Measurements from ENCODE around the gene CPAMD8.
"Not testable (repeated sequence)": the region's sequence is repeated elsewhere in the genome, so short reads cannot be mapped to it uniquely, and the experiment has no call there.

The CPAMD8 gene

GRCh38 chr19:17041976-17042375 is 15.4 kb upstream of the CPAMD8 start:
- no peak for DNase-seq (ENCODE audit: low read depth)

GRCh38 chr19:17037966-17038500 is 11.4 kb upstream of the CPAMD8 start:
- DNase-seq (ENCODE audit: low read depth): no peak

DNA sequence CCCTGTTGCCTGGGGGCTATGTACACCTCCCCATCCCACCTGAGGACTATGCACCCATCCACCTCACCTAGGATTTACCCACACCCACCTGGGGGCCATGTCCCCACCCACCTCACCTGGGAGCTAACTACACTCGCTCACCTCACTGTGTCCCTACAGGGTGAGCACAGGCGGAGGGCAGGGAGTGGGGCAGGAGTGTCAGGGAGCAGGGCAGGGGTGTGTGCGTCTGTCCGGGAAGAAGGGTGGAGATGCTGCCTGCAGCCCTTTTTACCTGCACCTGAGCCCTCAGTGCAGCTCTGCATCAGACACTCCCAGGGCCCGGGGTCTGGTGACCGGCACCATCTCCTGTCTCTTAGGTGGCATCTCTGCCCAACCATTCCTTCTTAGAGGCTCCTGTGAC is 10.6 kb upstream of the CPAMD8 start:
- no peak for DNase-seq (ENCODE audit: low read depth)

DNA sequence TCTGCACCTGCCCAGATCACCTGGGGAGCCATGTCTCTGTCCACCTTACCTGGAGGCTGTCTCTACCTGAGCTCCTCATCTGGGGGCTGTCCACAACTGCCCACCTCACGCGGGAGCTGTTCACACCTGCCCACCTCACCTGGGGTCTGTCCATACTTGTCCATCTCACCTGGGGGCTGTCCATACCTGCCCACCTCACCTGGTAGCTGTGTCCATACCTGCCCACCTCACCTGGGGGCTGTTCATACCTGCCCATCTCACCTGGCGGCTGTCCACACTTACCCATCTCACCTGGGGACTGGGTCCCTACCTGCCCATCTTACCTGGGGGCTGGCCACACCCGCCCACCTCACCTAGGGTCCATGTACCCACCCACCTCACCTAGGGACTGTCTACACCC is 10.0 kb upstream of the CPAMD8 start:
- DNase-seq (ENCODE audit: low read depth): no peak

DNA sequence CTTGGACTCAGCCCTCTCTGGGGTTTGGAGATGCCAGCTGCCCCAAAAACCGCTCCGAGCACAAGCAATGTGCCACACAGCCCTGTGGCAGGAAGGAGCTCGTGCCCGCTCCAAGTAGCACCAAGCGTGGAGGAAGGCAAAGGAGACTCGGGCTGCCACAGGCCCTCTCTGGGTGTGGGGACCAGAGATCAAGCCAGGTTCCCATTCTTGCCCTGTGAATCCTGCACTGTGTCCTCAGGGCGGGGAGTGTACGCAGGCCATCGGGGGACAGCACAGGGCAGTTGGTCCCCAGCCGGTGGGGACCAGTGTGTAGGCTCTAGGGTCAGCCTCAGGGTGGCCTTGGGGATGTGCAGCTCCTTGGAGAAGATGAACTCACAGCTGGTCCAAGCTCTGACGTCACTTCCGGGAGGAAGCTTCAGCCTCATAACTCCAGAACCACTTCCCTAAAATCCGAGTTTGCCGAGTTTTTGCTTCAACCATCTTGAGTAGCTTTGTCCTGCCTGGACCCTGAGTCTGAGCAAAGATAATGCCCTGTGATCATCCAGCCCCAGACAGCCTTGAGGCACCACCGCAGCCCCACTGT is 9.3 kb upstream of the CPAMD8 start:
- DNase-seq (ENCODE audit: low read depth): no peak

DNA sequence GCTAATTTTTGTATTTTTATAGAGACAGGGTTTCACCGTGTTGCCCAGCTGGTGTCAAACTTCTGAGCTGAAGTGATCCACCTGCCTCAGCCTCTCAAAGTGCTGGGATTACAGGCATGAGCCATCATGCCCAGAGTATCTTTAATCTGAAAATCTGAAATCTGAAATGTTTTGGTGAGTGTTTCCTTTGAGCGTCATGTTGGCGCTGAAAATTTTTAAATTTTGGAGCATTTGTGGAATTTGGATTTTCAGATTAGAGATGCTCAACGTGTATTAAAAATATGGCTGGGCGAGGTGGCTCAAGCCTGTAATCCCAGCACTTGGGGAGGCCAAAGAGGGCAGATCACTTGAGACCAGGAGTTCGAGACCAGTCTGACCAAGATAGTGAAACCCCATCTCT is 5.1 kb upstream of the CPAMD8 start:
- DNase-seq (ENCODE audit: low read depth): no peak

GRCh38 chr19:17027535-17027975 is 945 bp upstream of the CPAMD8 start:
- no peak for DNase-seq (ENCODE audit: low read depth)

- DNase-seq (ENCODE audit: low read depth): no peak
These were observed 485 bp downstream of the CPAMD8 start for GRCh38 chr19:17025991-17026658.

DNA sequence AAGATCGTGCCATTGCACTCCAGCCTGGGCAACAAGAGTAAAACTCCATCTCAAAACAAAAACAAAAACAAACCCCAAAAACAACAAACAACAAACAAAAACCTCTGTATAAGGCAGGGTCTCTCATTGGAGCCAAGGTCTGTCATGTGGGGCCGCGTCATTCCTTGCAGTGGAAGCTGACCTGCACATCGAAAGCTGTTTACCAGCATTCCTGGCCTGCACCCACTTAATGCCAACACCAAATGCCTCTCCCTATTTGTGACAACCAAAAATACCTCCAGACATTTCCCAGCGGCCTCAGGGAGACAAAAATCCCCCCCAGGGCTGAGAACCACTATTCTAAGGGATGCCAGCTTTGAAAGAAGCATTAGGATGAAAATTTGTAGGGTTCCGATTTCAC is 1.2 kb downstream of the CPAMD8 start:
- no peak for DNase-seq (ENCODE audit: low read depth)

DNA sequence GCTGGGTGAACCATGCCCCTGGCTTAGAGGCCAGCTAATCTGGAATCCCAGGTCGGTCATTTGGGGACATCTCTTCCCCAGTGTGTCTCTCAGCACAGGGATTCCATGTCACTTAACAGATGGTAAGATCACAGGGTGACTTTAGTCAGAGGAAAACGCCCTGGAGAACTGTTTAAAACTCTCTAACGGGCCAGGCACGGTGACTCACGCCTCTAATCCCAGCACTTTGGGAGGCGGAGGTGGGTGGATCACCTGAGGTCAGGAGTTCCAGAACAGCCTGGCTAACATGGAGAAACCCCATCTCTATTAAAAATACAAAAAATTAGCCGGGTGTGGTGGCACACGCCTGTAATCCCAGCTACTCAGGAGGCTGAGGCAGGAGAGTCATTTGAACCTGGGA is 1.7 kb downstream of the CPAMD8 start:
- DNase-seq (ENCODE audit: low read depth): not testable (repeated sequence)

DNA sequence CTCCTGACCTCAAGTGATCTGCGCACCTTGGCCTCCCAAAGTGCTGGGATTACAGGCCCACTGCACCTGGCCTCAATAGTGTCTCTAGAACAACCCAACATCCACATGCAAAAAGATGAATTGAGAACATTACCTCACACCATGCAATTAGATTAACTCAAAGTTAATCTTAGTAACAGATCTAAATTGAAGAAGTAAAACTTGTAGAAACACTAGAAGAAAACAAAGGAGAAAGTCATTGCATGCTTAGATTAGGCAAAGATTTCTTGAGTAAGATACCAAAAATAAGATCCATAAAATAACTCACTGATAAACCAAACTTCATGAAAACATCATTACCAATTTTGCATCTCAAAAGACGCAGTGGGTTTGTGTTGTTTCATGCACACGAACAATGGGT is 2.8 kb downstream of the CPAMD8 start:
- DNase-seq (ENCODE audit: low read depth): no peak

DNA sequence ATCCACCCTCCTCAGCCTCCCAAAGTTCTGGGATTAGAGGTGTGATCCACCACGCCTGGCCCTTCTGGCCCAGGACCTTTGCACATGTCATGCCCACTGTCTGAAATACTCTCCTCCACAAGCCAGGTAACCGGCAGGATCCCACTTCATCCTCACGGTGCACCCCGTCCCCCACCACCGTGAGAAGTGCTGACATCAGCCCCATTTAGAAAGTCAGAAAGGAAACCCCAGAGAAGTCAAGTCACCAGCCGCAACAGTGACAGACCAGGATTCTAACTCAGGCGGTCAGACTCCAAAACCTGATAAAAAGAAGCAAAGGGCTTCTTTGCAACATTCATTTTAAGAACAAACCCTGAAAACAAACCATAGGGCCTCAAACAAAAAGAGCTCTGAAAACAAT is 3.9 kb downstream of the CPAMD8 start:
- DNase-seq (ENCODE audit: low read depth): no peak

- DNase-seq (ENCODE audit: low read depth): no peak
These were observed 4.6 kb downstream of the CPAMD8 start for GRCh38 chr19:17021793-17022590.

DNA sequence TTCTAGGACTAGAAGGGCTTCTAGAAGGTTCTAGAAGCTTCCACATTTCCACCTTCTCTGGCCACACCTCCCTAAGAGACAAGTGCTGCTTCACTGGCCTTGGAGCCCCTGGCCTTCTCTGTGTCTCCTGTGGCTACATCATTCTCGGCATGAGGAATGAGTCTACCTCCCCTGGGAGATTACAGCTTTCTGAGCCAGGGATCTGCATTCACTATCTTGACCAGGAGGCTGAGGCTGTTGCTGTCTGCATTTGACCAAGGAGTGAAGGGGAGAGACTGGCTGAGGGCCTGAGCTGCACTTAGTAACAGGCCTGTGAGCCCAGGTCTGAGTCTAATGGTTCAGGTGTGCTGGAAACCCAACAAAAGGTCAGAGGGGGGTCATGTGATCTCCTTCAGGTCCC is 5.3 kb downstream of the CPAMD8 start:
- DNase-seq (ENCODE audit: low read depth): no peak

GRCh38 chr19:17020823-17021222 is 5.8 kb downstream of the CPAMD8 start:
- DNase-seq (ENCODE audit: low read depth): no peak

DNA sequence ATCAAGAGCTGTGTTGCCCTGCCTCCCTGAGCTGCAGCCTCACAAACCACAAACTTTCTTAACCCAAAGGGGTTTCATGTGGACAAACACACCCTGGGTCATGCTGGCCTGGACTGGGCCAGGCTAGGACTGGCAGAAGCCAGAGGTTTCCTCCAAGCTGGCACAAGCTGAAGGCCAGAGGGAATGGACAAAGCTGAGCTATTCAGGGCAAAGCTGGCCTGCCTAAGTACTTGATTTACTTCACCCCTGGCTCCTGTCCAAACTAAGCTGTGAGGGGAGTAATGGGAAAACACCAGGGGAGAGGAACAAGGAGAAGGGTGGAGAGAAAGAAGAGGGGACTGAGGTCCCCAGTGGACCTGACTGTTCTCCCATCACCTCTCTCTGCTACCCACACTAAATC is 6.2 kb downstream of the CPAMD8 start:
- DNase-seq (ENCODE audit: low read depth): no peak

DNA sequence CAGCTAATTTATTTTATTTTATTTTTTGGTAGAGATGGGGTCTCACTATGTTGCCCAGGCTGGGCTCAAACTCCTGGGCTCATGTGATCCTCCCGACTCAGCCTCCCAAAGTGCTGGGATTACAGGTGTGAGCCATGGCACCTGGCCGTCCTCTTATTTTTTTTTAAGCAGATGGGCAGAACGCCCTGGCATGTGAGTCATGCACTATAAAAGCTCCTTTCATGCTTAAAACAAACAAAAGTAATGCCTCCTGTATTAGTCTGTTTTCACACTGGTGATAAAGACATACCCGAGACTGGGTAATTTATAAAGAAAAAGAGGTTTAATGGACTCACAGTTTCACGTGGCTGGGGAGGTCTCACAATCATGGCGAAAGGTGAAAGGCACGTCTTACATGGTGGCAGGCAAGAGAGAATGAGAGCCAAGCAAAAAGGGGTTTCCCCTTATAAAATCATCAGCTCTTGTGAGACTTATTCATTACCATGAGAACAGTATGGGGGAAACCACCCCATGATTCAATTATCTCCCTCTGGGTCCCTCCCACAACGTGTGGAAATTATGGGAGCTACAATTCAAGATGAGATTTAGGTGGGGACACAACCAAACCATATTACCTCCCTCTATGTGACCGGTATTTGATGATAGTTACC is 12.3 kb downstream of the CPAMD8 start:
- not testable (repeated sequence) for DNase-seq (ENCODE audit: low read depth)

DNA sequence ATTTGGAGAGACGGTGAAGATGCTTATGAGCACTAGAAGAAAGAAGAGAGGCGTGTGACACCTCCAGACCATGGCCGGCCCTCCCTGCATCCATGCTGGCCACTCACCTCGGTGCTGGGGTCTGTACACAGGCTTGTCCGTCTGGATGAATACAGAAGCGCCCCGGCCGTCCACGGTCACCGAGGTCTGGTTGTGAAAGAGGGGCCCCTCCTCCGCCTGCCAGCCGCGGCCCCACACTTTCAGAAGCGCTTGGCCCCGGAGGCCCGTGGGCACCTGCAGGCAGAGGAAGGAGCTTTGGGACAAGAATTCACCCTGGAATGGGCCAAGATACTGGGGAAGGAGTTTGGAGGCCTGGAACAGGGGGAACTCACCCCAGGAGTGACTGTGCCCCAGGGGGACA is 15.1 kb downstream of the CPAMD8 start:
- no peak for DNase-seq (ENCODE audit: low read depth)

GRCh38 chr19:17006579-17006978 is 20.0 kb downstream of the CPAMD8 start:
- DNase-seq (ENCODE audit: low read depth): no peak

DNA sequence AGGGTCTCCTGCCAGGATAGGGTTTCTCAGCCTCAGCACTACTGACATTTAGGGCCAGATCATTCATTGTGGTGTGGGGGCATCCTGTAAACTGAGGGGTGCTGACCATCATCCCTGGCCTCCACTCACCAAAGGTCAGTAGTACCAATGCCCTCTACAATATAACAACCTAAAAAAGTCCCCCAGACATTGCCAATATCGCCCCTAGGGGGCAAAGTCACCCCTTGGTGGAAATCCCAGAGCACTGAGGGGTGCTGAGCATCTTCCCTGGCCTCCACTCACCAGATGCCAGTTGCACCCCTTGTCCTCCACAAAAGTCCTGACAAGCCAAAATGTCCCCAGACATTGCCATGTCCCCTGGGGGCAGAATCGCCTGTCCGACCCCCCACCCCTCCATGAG is 21.6 kb downstream of the CPAMD8 start:
- DNase-seq (ENCODE audit: low read depth): no peak

DNA sequence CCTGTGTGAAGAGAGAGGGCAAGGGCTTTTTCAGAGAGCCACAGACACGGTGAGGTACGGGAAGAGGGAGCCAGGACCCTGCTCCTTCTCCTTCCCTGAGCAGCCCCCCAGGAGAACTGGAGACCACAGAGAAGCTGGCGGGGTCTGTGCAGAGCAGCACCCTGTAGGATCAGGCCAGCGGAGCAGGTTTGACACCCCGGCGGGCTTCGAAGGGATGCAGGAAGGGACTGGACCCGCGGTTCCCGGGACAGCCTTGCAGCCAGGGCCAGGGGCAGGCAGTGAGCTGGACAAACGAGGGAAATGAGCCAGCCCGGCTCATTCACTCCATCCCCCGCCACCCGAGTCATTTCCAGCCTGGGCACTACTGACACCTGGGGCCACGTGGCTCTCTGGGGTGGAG is 22.2 kb downstream of the CPAMD8 start:
- DNase-seq (ENCODE audit: low read depth): no peak

DNA sequence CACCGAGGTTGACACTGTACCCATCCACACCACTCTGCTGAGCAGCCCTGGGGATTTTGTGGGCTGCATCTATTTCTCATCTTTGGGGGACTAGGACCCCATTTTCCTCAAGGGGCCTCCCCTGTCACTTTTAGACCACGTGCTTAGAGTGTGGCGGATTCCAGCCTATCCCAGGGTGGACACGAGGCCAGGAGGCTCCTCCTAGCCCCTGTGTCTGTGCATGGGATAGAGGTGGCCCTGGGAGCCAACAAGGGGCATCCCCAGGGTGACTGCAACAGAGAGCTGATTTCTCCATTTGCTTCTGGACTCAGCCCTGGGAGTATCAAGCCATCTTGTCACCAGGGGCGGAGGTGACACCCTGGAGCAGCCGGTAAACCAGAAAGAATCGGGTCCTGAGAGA is 24.2 kb downstream of the CPAMD8 start:
- no peak for DNase-seq (ENCODE audit: low read depth)
